Erythroblast (primary cell): Measurements from ENCODE around the gene TMEM62.

Experiments used
- GATA1 ChIP-seq: IDR thresholded peaks from 2 replicates; pipeline ENCODE4 v1.6.1; 2011; ENCODE audit warnings: low read depth, mild to moderate bottlenecking, control low read depth, low read length, moderate library complexity
- POLR2A ChIP-seq: IDR thresholded peaks from 2 replicates; pipeline ENCODE4 v1.6.1; 2011; ENCODE audit warnings: mild to moderate bottlenecking, low read length

DNA sequence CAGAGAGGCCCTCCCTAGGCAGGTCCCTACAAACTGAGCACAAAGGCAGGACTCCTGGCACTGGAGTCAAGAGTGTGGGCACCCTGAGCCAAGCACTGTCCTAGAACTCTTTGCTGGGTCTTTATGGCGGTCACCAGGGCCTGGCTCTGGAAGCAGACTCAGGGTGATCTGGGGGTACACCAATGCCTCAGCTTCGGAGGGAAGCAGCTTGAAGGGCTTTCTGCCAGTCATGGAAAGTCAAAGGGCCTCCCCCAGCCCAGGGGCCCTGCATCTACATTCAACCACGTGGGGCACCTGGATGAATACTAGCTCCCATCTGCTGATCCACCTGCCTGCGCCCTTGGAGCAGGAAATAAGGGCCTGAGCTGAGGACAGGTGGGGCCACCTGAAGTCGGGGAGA lies 80.1 kb downstream of the TMEM62 start:
- TF ChIP-seq POLR2A (no peak), GATA1 (no peak)
